Osteoblast (primary cell): ENCODE measurements around the gene METAP2. TPM values are rescaled to one million over a fixed set of nuclear protein-coding genes. Genes with fewer than 3 reads are reported as not detected.
"Not testable (repeated sequence)": the region's sequence is repeated elsewhere in the genome, so short reads cannot be mapped to it uniquely, and the experiment has no call there.

Experiments used
- DNase-seq: peaks from one replicate; pipeline ENCODE4 v3.0.0; 2011; ENCODE audit warnings: low spot score, mixed read lengths; ENCODE audit not compliant: insufficient read length; ENCODE audit errors: missing footprints
- H2AFZ ChIP-seq: 2 replicates; pipeline ENCODE4 v1.6.0; 2011; ENCODE audit warnings: mild to moderate bottlenecking, low read length
- H3K27ac ChIP-seq: 2 replicates; pipeline ENCODE4 v1.5.1; 2011; ENCODE audit warnings: mild to moderate bottlenecking, low read depth, low read length, moderate library complexity
- H3K27me3 ChIP-seq: 2 replicates; pipeline ENCODE4 v1.6.0; 2012; ENCODE audit warnings: mild to moderate bottlenecking, control low read depth, inconsistent platforms, low read length, moderate library complexity; ENCODE audit not compliant: insufficient read depth
- H3K36me3 ChIP-seq: 2 replicates; pipeline ENCODE4 v1.5.1; 2011; ENCODE audit warnings: mild to moderate bottlenecking, low read length, control low read depth, moderate library complexity; ENCODE audit not compliant: insufficient read depth
- H3K4me1 ChIP-seq: 2 replicates; pipeline ENCODE4 v1.5.1; 2011; ENCODE audit warnings: mild to moderate bottlenecking, low read length, control low read depth, moderate library complexity; ENCODE audit not compliant: insufficient read depth
- H3K4me2 ChIP-seq: 2 replicates; pipeline ENCODE4 v1.6.0; 2011; ENCODE audit warnings: mild to moderate bottlenecking, low read length; ENCODE audit not compliant: insufficient read depth
- H3K4me3 ChIP-seq: fragments of 200-600 bp; sonication (generic); 3 replicates; pipeline ENCODE4 v1.5.1; 2012; ENCODE audit warnings: mild to moderate bottlenecking, low read length, inconsistent platforms; ENCODE audit not compliant: insufficient read depth
- H3K79me2 ChIP-seq: 2 replicates; pipeline ENCODE4 v1.6.0; 2012; ENCODE audit warnings: mild to moderate bottlenecking, low read length, control low read depth, inconsistent platforms; ENCODE audit not compliant: insufficient read depth
- H3K9me3 ChIP-seq: 2 replicates; pipeline ENCODE4 v1.5.1; 2011; ENCODE audit warnings: low read depth, low read length, control low read depth
- H4K20me1 ChIP-seq: 2 replicates; pipeline ENCODE4 v1.6.0; 2012; ENCODE audit warnings: mild to moderate bottlenecking, low read length, control low read depth; ENCODE audit not compliant: insufficient read depth
- total RNA-seq: library from RNA; depleted of rRNA; stranded (reverse); fragments of >200 nt; gene quantifications from 2 replicates; pipeline ENCODE4 v1.2.3, GENCODE V29; 2012
- TF ChIP-seq, protein P1 (sequence below): IDR thresholded peaks from 2 replicates; pipeline ENCODE4 v1.5.1; 2011; ENCODE audit warnings: mild to moderate bottlenecking, low read depth, low read length, moderate library complexity; ENCODE audit errors: extremely low read depth

Gene METAP2
- total RNA-seq, 1 donor: 80.7 TPM

GRCh38 chr12:95480230-95480629 lies 6.3 kb downstream of the METAP2 start:
- DNase-seq: no peak
- TF ChIP-seq, protein P1, sequence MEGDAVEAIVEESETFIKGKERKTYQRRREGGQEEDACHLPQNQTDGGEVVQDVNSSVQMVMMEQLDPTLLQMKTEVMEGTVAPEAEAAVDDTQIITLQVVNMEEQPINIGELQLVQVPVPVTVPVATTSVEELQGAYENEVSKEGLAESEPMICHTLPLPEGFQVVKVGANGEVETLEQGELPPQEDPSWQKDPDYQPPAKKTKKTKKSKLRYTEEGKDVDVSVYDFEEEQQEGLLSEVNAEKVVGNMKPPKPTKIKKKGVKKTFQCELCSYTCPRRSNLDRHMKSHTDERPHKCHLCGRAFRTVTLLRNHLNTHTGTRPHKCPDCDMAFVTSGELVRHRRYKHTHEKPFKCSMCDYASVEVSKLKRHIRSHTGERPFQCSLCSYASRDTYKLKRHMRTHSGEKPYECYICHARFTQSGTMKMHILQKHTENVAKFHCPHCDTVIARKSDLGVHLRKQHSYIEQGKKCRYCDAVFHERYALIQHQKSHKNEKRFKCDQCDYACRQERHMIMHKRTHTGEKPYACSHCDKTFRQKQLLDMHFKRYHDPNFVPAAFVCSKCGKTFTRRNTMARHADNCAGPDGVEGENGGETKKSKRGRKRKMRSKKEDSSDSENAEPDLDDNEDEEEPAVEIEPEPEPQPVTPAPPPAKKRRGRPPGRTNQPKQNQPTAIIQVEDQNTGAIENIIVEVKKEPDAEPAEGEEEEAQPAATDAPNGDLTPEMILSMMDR: no peak
- peaks cover 94% of the 10 kb centered on the region for H3K79me2 ChIP-seq
- peaks cover 6% of the 10 kb centered on the region for H3K4me1 ChIP-seq
- H3K27me3 ChIP-seq: no peaks in the 10 kb centered on the region
- no peak overlapping the region for H3K4me2 ChIP-seq
- no peak overlapping the region for H3K4me3 ChIP-seq
- no peak overlapping the region for H2AFZ ChIP-seq
- no peaks in the 10 kb centered on the region for H3K9me3 ChIP-seq
- H3K36me3 ChIP-seq: peaks cover 40% of the 10 kb centered on the region
- peak overlapping the region; percentile 61 for H3K27ac ChIP-seq
- peaks cover 35% of the 10 kb centered on the region for H4K20me1 ChIP-seq

- no peak overlapping the region for H2AFZ ChIP-seq
- H4K20me1 ChIP-seq: peaks cover 30% of the 10 kb centered on the region
- H3K79me2 ChIP-seq: peaks cover 90% of the 10 kb centered on the region
- peaks cover 44% of the 10 kb centered on the region for H3K36me3 ChIP-seq
- H3K4me3 ChIP-seq: no peak overlapping the region
- no peaks in the 10 kb centered on the region for H3K4me1 ChIP-seq
- TF ChIP-seq, protein P1: peak; percentile 7
- no peak for DNase-seq
- no peaks in the 10 kb centered on the region for H3K27me3 ChIP-seq
- peak overlapping the region; percentile 61 for H3K27ac ChIP-seq
- H3K9me3 ChIP-seq: no peaks in the 10 kb centered on the region
- H3K4me2 ChIP-seq: no peak overlapping the region
These were observed 7.1 kb downstream of the METAP2 start for GRCh38 chr12:95481072-95481471.

DNA sequence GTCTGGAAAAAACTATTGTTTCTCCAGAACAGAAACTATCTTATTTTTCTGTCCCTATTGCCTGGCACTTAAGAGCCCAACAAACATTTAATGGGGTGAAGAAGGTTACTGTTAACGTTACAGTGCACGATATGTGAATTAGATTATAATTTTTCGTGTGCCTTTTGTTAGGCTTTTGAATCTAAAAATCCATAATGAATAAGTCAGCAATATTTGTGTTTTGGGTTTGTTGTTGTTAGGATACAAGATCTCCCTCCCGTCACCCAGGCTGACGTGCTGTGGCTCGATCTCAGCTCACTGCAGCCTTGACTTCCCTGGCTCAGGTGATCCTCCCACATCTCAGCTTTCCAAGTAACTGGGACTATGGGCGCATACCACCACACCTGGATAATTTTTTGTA lies 7.9 kb downstream of the METAP2 start:
- no peaks in the 10 kb centered on the region for H3K9me3 ChIP-seq
- no peak overlapping the region for H3K4me3 ChIP-seq
- no peak overlapping the region for H2AFZ ChIP-seq
- H4K20me1 ChIP-seq: peaks cover 30% of the 10 kb centered on the region
- H3K27me3 ChIP-seq: no peaks in the 10 kb centered on the region
- H3K4me2 ChIP-seq: no peak overlapping the region
- TF ChIP-seq, protein P1: no peak
- peaks cover 88% of the 10 kb centered on the region for H3K79me2 ChIP-seq
- no peak for DNase-seq
- H3K27ac ChIP-seq: no peak overlapping the region
- H3K36me3 ChIP-seq: peaks cover 44% of the 10 kb centered on the region
- no peaks in the 10 kb centered on the region for H3K4me1 ChIP-seq

DNA sequence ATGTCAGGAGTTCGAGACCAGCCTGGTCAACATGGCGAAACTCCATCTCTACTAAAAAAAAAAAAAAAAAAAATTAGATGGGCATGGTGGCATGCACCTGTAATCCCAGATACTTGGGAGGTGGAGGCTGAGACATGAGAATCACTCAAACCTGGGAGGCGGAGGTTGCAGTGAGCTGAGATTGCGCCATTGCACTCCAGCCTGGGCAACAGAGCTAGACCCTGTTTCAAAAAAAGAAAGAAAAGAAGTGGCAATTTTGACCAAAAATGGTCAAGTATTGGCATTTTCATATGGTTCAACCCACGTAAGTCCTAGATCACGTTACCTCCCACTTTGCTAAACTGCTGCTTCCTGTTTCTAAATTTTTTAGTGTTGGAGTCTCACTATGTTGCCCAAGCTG lies 8.6 kb downstream of the METAP2 start:
- DNase-seq, H3K4me2 ChIP-seq, H3K4me1 ChIP-seq, H2AFZ ChIP-seq, H3K27ac ChIP-seq, H3K4me3 ChIP-seq, H3K27me3 ChIP-seq, H3K9me3 ChIP-seq: not testable (repeated sequence)
- peaks cover 30% of the 10 kb centered on the region for H4K20me1 ChIP-seq
- peaks cover 83% of the 10 kb centered on the region for H3K79me2 ChIP-seq
- H3K36me3 ChIP-seq: peaks cover 40% of the 10 kb centered on the region
